ENCODE results near the gene GRAMD1B. TPM values are rescaled to one million over a fixed set of nuclear protein-coding genes. Genes with fewer than 3 reads are reported as not detected.

Gene GRAMD1B
- total RNA-seq, 1 experiment from 2014 or later = 82.1 TPM

- H3K9me2 ChIP-seq (replicated peaks; ENCODE audit: low read length) = no peaks in the 10 kb centered on the region
- no peak overlapping the region for H3K9ac ChIP-seq (ENCODE audit: low read length)
- H3K79me2 ChIP-seq (ENCODE audit: low read length) = no peaks in the 10 kb centered on the region
- H3K9me3 ChIP-seq (ENCODE audit: low read length) = no peaks in the 10 kb centered on the region
- no peaks in the 10 kb centered on the region for H4K20me1 ChIP-seq (ENCODE audit: low read length)
- H3K27me3 ChIP-seq (ENCODE audit: low read length) = no peaks in the 10 kb centered on the region
- no peak for DNase-seq
- H3K27ac ChIP-seq (ENCODE audit: low read length) = no peak overlapping the region
- no peak overlapping the region for H3K4me2 ChIP-seq (ENCODE audit: low read length)
- BruUV-seq (replicated peaks) = no TSS peak
- POLR2A ChIA-PET (ENCODE audit: unreplicated experiment) = no interaction called here
- H3F3A ChIP-seq (ENCODE audit: low read length, unreplicated experiment) = no peaks in the 10 kb centered on the region
- intact Hi-C loops (cut with micrococcal nuclease) = no loop called here
- H3K36me3 ChIP-seq (ENCODE audit: low read depth, low read length) = peaks cover 3% of the 10 kb centered on the region; the same call in 1 of the 2 replicates
- no peak for ATAC-seq
- CTCF ChIA-PET = interaction anchor here (0.9 kb wide), 1 partner anchor 9 kb away, joined by 11 read pairs; no protein-coding TSS in a partner anchor
- TF ChIP-seq CTCF (conservative IDR thresholded peaks at IDR 0.05; ENCODE audit: low read depth, low read length) (no peak), EZH2 (IDR thresholded peaks at IDR 0.05; ENCODE audit: low read length, unreplicated experiment) (no peak), EZH2phosphoT487 (IDR thresholded peaks at IDR 0.05; ENCODE audit: borderline replicate concordance, low read length) (no peak)
- no peak overlapping the region for H3K4me3 ChIP-seq (ENCODE audit: low read length)
- H3K4me1 ChIP-seq (ENCODE audit: insufficient read depth, low read length) = 0 out of 2 replicates have a peak, but pooled peaks cover 3% of the 10 kb centered on the region
- H2AFZ ChIP-seq (ENCODE audit: low read length) = no peak overlapping the region
These were observed 151.8 kb downstream of the GRAMD1B start for GRCh38 chr11:123581651-123582399.

- Histone ChIP-seq H3K9me2 (replicated peaks; ENCODE audit: low read length) (no peaks in the 10 kb centered on the region), H3K27me3 (ENCODE audit: low read length) (no peaks in the 10 kb centered on the region), H3K9me3 (ENCODE audit: low read length) (no peaks in the 10 kb centered on the region), H3K27ac (ENCODE audit: low read length) (no peak overlapping the region), H3K79me2 (ENCODE audit: low read length) (no peaks in the 10 kb centered on the region), H3K4me1 (ENCODE audit: insufficient read depth, low read length) (0 out of 2 replicates have a peak, but pooled peaks cover 3% of the 10 kb centered on the region), H3K4me3 (ENCODE audit: low read length) (no peak overlapping the region), H3F3A (ENCODE audit: low read length, unreplicated experiment) (no peaks in the 10 kb centered on the region), H2AFZ (ENCODE audit: low read length) (no peak overlapping the region), H3K4me2 (ENCODE audit: low read length) (no peak overlapping the region), H3K36me3 (ENCODE audit: low read depth, low read length) (no peaks in the 10 kb centered on the region), H3K9ac (ENCODE audit: low read length) (no peak overlapping the region), H4K20me1 (ENCODE audit: low read length) (no peaks in the 10 kb centered on the region)
- ATAC-seq (no peak), DNase-seq (no peak)
- intact Hi-C loops (cut with micrococcal nuclease) = no loop called here
- TF ChIP-seq CTCF (conservative IDR thresholded peaks at IDR 0.05; ENCODE audit: low read depth, low read length) = no peak
- no peak for TF ChIP-seq EZH2phosphoT487 (IDR thresholded peaks at IDR 0.05; ENCODE audit: borderline replicate concordance, low read length)
- no peak for TF ChIP-seq EZH2 (IDR thresholded peaks at IDR 0.05; ENCODE audit: low read length, unreplicated experiment)
- POLR2A ChIA-PET (ENCODE audit: unreplicated experiment) = no interaction called here
- BruUV-seq (replicated peaks) = no TSS peak
- CTCF ChIA-PET = no interaction called here
These were observed 153.0 kb downstream of the GRAMD1B start for GRCh38 chr11:123582992-123583504.

- no peaks in the 10 kb centered on the region for H4K20me1 ChIP-seq (ENCODE audit: low read length)
- POLR2A ChIA-PET (ENCODE audit: unreplicated experiment) = no interaction called here
- BruUV-seq (replicated peaks) = no TSS peak
- H3K36me3 ChIP-seq (ENCODE audit: low read depth, low read length) = no peaks in the 10 kb centered on the region
- no peak overlapping the region for H3K9ac ChIP-seq (ENCODE audit: low read length)
- no peak for ATAC-seq
- no peaks in the 10 kb centered on the region for H3K9me3 ChIP-seq (ENCODE audit: low read length)
- no peak for TF ChIP-seq CTCF (conservative IDR thresholded peaks at IDR 0.05; ENCODE audit: low read depth, low read length)
- no peak for TF ChIP-seq EZH2phosphoT487 (IDR thresholded peaks at IDR 0.05; ENCODE audit: borderline replicate concordance, low read length)
- no peak for TF ChIP-seq EZH2 (IDR thresholded peaks at IDR 0.05; ENCODE audit: low read length, unreplicated experiment)
- H3K4me1 ChIP-seq (ENCODE audit: insufficient read depth, low read length) = 0 out of 2 replicates have a peak, but pooled peaks cover 3% of the 10 kb centered on the region
- no peak overlapping the region for H2AFZ ChIP-seq (ENCODE audit: low read length)
- H3K9me2 ChIP-seq (replicated peaks; ENCODE audit: low read length) = no peaks in the 10 kb centered on the region
- no peaks in the 10 kb centered on the region for H3F3A ChIP-seq (ENCODE audit: low read length, unreplicated experiment)
- H3K4me3 ChIP-seq (ENCODE audit: low read length) = no peak overlapping the region
- DNase-seq = no peak
- no peak overlapping the region for H3K27ac ChIP-seq (ENCODE audit: low read length)
- H3K4me2 ChIP-seq (ENCODE audit: low read length) = no peak overlapping the region
- CTCF ChIA-PET = no interaction called here
- no peaks in the 10 kb centered on the region for H3K79me2 ChIP-seq (ENCODE audit: low read length)
- intact Hi-C loops (cut with micrococcal nuclease) = no loop called here
- H3K27me3 ChIP-seq (ENCODE audit: low read length) = no peaks in the 10 kb centered on the region
These were observed 154.1 kb downstream of the GRAMD1B start for GRCh38 chr11:123584186-123584585.
